Right lobe of liver (tissue), 4 donors: Measurements from ENCODE around the gene TPST1.

Experiments
- POLR2A ChIP-seq: fragments of 450-650 bp; IDR thresholded peaks from one replicate; pipeline ENCODE4 v1.6.1; 2017; ENCODE audit warnings: antibody characterized with exemption, mild to moderate bottlenecking
- TF ChIP-seq, protein P1 (sequence below), 4 donors: fragments of 200-600 bp in 3 of 4; fragments of 450-650 bp in 1 of 4; IDR thresholded peaks; one replicate each; pipeline versions ENCODE4 v1.5.1 to v1.8.0; 2016 to 2022; ENCODE audit warnings: antibody characterized with exemption in 4 of 4, mild to moderate bottlenecking in 2 of 4
- donor health status: DM: no; HTN: no; CAD: no.
- donor health status: DM: no; HTN: no; CAD: no.
- donor health status: DM: no; HTN: yes; CAD: no.

DNA sequence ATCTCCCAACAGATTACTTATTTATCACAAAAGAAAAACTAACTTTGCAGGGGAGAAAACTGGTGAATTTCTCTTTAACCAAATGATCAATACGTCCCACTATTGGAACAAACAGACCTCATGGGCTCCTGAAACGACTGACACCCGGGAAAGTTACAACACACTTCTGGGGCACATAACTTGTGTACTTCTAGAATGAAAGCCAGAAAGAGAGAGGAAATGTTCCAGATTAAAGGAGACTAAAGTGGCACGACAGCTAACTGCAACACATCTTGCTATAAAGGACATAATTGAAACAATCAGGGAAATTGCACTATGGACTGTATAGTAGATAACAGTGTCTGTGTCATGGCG, 14.7 kb upstream of the TPST1 start:
- peak; percentile 54 for TF ChIP-seq POLR2A
- TF ChIP-seq, protein P1, sequence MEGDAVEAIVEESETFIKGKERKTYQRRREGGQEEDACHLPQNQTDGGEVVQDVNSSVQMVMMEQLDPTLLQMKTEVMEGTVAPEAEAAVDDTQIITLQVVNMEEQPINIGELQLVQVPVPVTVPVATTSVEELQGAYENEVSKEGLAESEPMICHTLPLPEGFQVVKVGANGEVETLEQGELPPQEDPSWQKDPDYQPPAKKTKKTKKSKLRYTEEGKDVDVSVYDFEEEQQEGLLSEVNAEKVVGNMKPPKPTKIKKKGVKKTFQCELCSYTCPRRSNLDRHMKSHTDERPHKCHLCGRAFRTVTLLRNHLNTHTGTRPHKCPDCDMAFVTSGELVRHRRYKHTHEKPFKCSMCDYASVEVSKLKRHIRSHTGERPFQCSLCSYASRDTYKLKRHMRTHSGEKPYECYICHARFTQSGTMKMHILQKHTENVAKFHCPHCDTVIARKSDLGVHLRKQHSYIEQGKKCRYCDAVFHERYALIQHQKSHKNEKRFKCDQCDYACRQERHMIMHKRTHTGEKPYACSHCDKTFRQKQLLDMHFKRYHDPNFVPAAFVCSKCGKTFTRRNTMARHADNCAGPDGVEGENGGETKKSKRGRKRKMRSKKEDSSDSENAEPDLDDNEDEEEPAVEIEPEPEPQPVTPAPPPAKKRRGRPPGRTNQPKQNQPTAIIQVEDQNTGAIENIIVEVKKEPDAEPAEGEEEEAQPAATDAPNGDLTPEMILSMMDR (IDR thresholded peaks at IDR 0.05), result no peak
